DMS53 (cell line): ENCODE measurements around the gene FIBCD1.

Experiments
- DNase-seq: peaks from one replicate; lab custom pipeline; 2025; lab: John Stamatoyannopoulos, UW

FIBCD1 gene

DNA sequence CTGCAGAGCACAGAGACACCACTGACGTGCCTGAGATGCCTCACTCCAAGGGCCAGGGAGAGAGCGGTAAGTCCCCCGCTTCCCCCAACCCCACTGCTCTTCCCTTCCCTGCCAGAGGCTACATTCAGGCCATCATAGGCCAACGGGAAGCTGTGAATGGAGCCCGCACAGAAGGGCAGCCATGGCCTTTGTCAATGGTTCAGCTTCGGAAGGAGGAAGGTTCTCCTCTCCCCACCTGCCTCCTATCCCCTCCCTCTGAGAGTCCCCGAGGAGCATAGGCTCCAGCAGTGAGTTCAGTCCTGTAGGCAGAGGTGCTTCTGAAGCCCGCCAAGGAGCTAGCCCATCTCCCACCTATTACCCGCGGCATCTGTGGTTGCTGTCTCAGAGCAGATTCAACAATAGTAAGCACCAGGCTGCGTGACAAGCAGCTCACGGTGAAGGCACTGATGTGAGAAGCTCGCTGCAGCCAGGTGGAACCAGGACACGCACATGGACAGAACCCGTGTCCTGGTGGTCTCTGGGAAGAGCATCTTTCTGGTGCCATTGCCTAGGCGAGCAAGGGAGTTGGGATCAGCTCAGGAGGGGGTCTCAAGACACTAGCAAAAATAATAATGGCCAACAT is 58.3 kb downstream of the FIBCD1 start:
- DNase-seq = no peak

DNA sequence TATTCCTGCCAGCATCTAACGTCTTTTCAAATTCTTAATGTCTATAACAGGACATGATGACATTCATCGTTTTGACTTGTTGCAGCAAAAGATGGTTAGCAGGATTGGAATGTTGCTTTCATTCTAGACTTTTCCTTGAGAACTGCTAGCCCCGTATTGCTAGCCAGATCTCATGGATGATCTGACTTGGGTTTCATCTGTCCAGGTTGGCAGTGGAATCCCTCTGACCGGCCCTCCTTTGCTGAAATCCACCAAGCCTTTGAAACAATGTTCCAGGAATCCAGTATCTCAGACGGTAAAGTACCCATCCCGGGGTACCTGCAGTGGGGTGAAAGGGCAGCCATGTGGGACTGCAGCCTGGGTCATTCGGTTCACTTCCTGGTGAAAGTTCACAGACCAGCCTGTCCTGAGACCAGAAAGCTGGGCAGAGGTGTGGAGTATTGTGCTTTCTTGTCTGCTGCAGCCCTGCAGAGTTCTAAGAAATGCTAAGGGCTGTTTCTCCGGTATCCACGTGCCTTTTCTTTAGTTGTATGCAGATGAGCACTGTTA is 59.1 kb downstream of the FIBCD1 start:
- DNase-seq = no peak

- DNase-seq = no peak
Observed at GRCh38 chr9:130878295-130878694, 60.8 kb downstream of the FIBCD1 start.

DNA sequence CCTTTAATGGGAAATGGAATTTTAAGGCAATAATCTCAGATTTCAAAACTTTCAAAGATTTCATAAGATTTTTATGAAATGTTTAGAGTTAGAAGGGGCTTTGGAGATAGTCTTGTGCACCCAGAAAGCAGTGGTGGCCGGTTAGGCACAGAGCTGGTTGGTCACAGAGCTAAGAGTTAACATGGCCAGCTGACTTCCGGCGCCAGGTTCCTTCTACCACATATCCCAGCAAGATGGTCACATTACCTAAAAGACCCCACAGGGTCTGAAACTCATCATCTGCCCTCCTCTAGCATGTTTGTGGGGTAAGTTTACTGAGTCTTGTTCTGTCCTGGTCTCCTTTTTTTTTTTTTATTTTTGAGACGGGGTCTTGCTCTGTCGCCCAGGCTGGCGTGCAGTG is 61.7 kb downstream of the FIBCD1 start:
- DNase-seq = no peak

DNA sequence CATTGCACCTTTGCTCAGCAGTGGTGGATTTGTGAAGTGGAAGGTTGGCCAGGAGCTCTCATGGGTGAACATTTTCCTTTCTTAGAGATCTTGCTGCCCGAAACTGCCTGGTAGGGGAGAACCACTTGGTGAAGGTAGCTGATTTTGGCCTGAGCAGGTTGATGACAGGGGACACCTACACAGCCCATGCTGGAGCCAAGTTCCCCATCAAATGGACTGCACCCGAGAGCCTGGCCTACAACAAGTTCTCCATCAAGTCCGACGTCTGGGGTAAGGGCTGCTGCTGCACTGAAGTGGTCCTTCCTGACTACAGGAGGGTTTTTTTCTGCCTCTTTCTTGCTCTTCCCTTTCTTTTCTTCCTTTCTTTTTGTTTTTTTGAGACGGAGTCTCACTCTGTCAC is 64.3 kb downstream of the FIBCD1 start:
- DNase-seq = no peak

GRCh38 chr9:130873966-130874365 is 65.1 kb downstream of the FIBCD1 start:
- no peak for DNase-seq

GRCh38 chr9:130872912-130873503 is 66.0 kb downstream of the FIBCD1 start:
- DNase-seq = no peak

DNA sequence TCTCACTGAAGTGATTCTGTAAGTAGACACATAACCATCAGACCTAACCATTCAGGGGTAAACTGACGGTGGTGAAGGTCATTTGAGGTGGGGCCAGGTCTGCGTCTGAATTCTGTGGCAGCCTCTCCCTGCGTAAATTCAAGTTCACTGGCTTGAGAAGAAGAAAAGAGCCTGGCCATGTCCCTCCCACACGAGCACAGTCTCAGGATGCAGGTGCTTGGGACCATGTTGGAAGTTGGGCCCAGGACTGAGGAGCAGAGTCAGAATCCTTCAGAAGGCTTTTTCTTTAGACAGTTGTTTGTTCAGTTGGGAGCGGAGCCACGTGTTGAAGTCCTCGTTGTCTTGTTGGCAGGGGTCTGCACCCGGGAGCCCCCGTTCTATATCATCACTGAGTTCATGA is 66.5 kb downstream of the FIBCD1 start:
- no peak for DNase-seq

GRCh38 chr9:130872093-130872492 is 67.0 kb downstream of the FIBCD1 start:
- no peak for DNase-seq

DNA sequence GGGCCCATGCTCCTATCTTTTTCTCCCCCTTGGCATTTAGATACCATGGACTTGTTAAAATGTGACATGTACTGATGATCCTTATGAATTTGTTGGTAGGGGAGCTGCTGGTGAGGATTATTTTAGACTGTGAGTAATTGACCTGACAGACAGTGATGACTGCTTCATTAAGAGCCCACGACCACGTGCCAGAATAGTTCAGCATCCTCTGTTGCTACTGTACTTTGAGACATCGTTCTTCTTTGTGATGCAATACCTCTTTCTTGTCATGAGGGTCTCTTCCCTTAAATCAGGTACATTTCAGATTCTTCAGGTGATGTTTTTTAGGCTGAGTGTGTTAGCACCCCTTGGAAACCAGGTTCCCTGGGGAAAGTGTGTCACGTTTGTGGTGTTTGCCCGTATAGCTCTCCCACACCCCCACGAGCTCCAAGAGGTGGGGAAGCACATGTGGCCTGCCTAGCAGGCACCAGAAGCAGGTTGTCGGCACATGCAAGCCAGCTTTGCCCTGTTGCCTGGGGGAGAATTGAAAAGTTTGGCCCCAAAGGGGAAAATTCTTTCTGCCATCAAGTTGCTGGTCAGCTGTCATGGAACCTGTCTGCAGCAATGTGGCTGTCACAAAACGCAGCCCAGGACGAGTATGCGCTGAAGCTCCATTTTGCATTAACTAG is 67.5 kb downstream of the FIBCD1 start:
- no peak for DNase-seq

GRCh38 chr9:130870491-130871381 is 68.3 kb downstream of the FIBCD1 start:
- DNase-seq = no peak

DNA sequence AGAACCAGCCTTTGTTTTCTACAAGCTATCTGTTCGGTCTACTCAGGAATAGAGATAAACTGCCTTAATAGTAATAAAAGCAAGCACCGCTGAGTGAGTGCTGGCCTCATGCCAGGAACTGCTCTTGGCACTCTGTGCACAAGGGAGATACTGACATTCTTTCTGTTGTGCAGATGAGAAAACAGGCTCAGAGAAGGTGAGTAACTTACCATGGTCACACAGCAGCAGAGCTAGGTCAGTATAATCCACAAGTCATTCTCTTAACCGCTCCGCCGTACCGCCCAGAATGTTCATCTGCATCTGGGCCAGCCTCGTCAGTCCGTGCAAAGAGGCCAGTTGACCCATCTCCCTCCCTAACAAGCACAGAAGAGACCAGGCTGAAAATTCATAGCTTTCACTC is 69.8 kb downstream of the FIBCD1 start:
- DNase-seq = no peak

DNA sequence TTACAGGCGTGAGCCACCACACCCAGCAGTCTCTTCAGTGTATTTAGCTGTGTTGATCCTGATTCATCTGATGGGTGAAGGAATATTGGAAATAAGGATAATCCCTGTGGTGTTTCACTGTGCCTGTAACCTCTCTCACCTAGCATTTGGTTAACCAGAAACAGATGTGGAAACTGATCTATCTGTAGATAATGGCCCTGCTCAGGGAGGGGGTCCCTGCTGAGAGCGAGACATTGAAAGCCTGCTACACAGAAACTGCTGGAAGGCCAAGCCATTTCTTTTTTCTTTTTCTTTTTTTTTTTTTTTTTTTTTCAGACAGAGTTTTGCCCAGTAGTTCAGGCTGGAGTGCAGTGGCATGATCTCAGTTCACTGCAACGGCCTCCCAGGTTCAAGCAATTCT is 70.8 kb downstream of the FIBCD1 start:
- no peak for DNase-seq

GRCh38 chr9:130867556-130867955 is 71.5 kb downstream of the FIBCD1 start:
- DNase-seq = no peak

DNA sequence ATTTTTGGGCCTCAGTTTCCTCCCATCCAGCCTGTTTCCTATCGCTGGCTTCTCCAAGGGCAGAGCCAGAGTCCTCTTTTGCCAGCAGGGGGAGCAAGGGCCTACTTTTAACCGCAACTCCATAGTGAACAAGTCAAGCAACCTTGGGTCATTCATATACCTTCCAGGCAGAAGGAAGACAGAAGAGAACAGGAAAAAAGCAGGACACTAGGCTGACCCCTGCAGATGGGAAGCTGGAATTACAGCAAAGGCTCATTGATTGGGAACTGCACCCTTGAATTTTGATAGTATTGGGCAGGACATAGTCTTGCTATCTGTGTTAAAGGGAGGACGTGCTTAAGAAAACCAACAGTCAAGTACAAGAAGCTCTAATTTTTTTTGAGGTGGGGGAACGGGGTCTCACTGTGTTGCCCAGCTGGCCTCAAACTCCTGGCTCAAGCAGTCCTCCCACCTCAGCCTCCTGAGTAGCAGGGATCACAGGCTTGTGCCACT is 72.5 kb downstream of the FIBCD1 start:
- peak; percentile 95 for DNase-seq

DNA sequence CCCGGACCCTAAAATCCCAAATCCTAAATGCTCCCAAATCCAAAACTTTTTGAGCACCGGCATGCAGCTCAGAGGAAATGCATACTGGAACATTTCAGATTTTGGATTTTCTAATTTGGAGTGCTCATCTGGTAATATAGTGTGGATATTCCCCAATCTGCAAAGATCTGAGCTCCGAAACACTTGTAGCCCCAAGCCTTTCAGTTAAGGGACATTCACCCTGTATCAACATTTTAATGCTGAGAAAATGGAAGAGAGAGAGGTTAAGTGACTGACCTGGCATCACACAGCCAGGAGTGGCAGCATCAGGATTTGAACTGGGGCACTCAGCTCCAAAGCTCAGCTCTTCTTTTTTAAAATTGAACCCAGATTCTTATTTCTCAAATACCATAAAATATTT is 73.1 kb downstream of the FIBCD1 start:
- DNase-seq = no peak

- DNase-seq = no peak
Observed at GRCh38 chr9:130864541-130864940, 74.5 kb downstream of the FIBCD1 start.

DNA sequence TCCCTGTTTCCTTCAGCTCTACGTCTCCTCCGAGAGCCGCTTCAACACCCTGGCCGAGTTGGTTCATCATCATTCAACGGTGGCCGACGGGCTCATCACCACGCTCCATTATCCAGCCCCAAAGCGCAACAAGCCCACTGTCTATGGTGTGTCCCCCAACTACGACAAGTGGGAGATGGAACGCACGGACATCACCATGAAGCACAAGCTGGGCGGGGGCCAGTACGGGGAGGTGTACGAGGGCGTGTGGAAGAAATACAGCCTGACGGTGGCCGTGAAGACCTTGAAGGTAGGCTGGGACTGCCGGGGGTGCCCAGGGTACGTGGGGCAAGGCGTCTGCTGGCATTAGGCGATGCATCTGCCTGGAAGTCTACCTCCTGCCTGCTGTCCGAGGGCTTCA is 76.3 kb downstream of the FIBCD1 start:
- no peak for DNase-seq

DNA sequence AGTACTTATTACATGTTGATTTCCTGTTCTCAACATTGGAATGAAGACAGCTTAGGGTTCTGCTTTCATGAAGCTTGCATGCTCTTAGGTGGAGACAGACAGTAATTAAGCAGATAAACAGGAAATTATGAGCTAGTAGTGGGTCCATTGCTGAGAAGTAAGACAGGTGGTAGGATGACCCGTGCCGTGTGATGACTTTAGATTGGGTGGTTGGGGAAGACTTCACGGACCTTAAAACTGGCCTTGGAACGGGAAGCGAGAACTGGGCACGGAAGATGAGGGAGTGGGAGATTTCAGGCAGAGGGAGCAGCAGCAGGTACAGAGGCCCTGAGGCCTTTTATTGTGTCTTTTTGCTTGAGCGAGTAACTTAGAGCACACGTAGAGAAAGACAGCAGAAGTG is 76.8 kb downstream of the FIBCD1 start:
- DNase-seq = no peak

DNA sequence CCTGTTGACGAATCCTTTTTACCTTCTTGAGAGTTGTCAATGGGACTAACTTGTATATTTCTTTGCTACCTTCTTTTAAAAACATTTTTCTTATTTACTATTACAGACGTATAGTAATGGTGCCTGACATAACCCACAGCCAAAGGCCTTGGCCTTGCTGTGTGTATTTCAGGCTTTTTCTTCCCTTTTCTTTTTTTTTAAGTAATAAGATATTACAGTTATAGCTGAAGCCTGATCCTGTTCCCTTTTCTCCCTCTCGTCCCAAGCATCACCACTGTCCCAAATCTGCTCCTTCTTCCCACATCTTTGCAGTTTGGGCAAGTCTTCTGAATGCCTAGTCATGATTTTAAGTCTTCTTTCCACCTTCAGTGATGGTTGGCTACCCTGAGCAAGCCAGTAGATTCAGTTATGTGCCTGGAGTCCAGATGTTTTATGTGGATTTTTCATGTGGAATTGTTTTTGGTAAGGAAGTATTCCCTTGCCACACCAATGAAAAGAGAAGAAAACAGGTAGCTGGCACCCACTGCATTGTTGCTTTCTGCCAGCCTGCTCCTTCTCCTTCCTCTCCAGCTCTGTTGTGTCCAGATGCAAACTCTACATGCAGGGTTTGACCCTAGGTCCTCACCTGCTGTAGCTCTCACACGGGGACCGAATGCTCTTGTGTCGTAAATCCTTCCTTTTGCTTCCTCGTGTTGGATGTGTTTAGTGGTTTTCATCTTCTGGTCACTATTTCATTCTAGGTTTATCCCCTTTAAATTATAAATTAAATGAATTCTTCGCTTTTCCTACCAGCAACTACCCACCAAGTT is 77.5 kb downstream of the FIBCD1 start:
- DNase-seq = no peak
